Mammary epithelial cell (primary cell): ENCODE results near the gene POLR3K.

Source experiments
- EZH2 ChIP-seq: IDR thresholded peaks from 2 replicates; pipeline ENCODE4 v1.6.1; 2012; ENCODE audit warnings: low read length, inconsistent platforms, borderline replicate concordance
- TF ChIP-seq, protein P1 (sequence below), 2 donors: IDR thresholded peaks in 1 of 2; conservative IDR thresholded peaks in 1 of 2; 2 replicates each; pipeline ENCODE4 v1.5.1; 2011 to 2012; ENCODE audit warnings: inconsistent platforms in 2 of 2, low read length in 2 of 2, mild to moderate bottlenecking in 2 of 2, control low read depth in 1 of 2, low read depth in 1 of 2; ENCODE audit not compliant: insufficient read depth in 1 of 2; ENCODE audit errors: extremely low read depth in 1 of 2

DNA sequence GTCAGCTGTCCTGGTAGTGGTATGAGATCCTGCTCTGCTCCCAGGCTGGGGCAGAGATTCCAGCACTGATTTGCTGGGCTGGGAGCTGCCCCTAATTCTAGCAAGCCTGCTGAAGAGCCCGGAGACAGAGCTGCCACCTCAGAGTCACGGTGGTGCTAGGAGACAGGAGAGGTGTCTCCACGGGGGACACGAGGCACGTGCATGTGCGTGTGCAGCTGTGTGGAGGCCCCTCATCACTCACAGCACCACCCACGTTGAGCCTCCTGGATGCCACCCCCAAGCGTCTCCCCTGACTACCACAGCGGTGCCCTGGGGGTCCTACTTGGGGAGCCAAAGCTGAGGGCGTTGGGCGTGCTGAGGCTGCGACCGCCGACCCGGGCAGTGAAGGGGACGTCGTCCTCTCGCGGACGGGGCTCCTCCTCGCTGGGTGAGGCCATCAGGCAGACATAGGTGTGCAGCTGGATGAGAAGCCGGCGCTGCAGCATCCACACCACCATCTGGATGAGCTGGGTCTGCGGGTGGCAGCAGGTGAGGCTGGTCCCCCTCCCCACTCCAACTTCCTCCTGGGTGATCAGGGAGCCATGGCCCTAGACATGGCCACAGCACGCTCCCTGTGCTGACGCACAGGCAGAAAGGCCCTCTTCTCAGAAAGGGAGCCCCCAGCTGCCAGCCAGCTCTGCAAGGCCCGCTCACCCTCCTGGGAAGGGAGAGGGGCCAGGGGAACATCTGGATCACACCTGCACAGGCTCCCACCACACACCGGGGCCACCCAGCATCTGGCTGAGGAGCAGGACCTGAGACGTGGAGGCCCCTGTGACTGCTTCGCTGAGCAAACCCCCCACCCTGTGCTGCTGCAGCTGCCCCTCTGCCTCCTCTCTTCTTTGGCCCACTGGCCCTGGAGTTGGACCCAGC lies 36.2 kb upstream of the POLR3K start:
- TF ChIP-seq, protein P1, sequence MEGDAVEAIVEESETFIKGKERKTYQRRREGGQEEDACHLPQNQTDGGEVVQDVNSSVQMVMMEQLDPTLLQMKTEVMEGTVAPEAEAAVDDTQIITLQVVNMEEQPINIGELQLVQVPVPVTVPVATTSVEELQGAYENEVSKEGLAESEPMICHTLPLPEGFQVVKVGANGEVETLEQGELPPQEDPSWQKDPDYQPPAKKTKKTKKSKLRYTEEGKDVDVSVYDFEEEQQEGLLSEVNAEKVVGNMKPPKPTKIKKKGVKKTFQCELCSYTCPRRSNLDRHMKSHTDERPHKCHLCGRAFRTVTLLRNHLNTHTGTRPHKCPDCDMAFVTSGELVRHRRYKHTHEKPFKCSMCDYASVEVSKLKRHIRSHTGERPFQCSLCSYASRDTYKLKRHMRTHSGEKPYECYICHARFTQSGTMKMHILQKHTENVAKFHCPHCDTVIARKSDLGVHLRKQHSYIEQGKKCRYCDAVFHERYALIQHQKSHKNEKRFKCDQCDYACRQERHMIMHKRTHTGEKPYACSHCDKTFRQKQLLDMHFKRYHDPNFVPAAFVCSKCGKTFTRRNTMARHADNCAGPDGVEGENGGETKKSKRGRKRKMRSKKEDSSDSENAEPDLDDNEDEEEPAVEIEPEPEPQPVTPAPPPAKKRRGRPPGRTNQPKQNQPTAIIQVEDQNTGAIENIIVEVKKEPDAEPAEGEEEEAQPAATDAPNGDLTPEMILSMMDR (conservative IDR thresholded peaks at IDR 0.05 in 1 of 2, IDR thresholded peaks at IDR 0.05 in 1 of 2; ENCODE audit: extremely low read depth in 1 of 2, insufficient read depth in 1 of 2, low read depth in 1 of 2, low read length in 2 of 2): no peak
- TF ChIP-seq EZH2: no peak
